HG02938 (cell line): ENCODE data around the gene LBX2.

Experiments used
- ATAC-seq: cut with Tn5 transposase; IDR thresholded peaks from one replicate; pipeline ENCODE4 v1.9.1; 2021; ENCODE audit warnings: mild to moderate bottlenecking, moderate library complexity; ENCODE audit not compliant: unreplicated experiment

Gene LBX2

GRCh38 chr2:74526649-74527230 lies 27.3 kb upstream of the LBX2 start:
- no peak for ATAC-seq

- no peak for ATAC-seq
These were observed 26.6 kb upstream of the LBX2 start, which contains the start of gene DQX1 for GRCh38 chr2:74525717-74526648. TSS of gene DQX1 (minus strand) at chr2:74526231. CDS start at chr2:74525729, 502 bp downstream.

GRCh38 chr2:74524955-74525716 lies 25.7 kb upstream of the LBX2 start:
- no peak for ATAC-seq

GRCh38 chr2:74524005-74524404 lies 24.6 kb upstream of the LBX2 start:
- ATAC-seq = no peak

- ATAC-seq = no peak
These were observed 23.1 kb upstream of the LBX2 start for GRCh38 chr2:74522516-74522915.

GRCh38 chr2:74516650-74517049 lies 17.2 kb upstream of the LBX2 start:
- no peak for ATAC-seq

GRCh38 chr2:74515981-74516633 lies 16.7 kb upstream of the LBX2 start:
- no peak for ATAC-seq

GRCh38 chr2:74515271-74515980 lies 16.0 kb upstream of the LBX2 start:
- ATAC-seq = no peak

- ATAC-seq = no peak
These were observed 15.2 kb upstream of the LBX2 start, which contains the start of gene TLX2 for GRCh38 chr2:74514368-74515270. TSS of gene TLX2 (plus strand) at chr2:74514450. CDS start at chr2:74514807, 357 bp downstream.

- ATAC-seq = no peak
These were observed 14.4 kb upstream of the LBX2 start for GRCh38 chr2:74513605-74514367.

- ATAC-seq = no peak
These were observed 13.6 kb upstream of the LBX2 start for GRCh38 chr2:74512744-74513604.

GRCh38 chr2:74511104-74511989 lies 11.9 kb upstream of the LBX2 start:
- no peak for ATAC-seq

GRCh38 chr2:74510272-74510671 lies 10.9 kb upstream of the LBX2 start:
- ATAC-seq = no peak

GRCh38 chr2:74507926-74508520 lies 8.6 kb upstream of the LBX2 start:
- ATAC-seq = peak; percentile 1

- ATAC-seq = peak; percentile 96
These were observed 7.9 kb upstream of the LBX2 start, which contains the start of gene PCGF1 for GRCh38 chr2:74507145-74507925. TSS of gene PCGF1 (minus strand) at chr2:74507695. CDS start at chr2:74507668, 27 bp downstream.
